Chondrocyte (in vitro differentiated cells): ENCODE results near the gene PMF1. TPM values are rescaled to one million over a fixed set of nuclear protein-coding genes. Genes with fewer than 3 reads are reported as not detected.
A peak's percentile ranks its signal among the peaks of the same experiment; 100 is the strongest.

ENCODE experiments used
- DNase-seq: peaks from one replicate; pipeline ENCODE4 v3.0.0; 2021; ENCODE audit warnings: mixed read lengths, low spot score
- H3K27ac Mint-ChIP-seq: one replicate; pipeline ENCODE4 v1.8.0; 2021; ENCODE audit warnings: mild to moderate bottlenecking, moderate library complexity, mixed read lengths; ENCODE audit not compliant: unreplicated experiment
- H3K27me3 Mint-ChIP-seq: 2 replicates; pipeline ENCODE4 v1.8.0; 2021; ENCODE audit warnings: low read depth, mixed read lengths
- H3K36me3 Mint-ChIP-seq: 2 replicates; pipeline ENCODE4 v1.8.0; 2021; ENCODE audit warnings: low read depth, mixed read lengths
- H3K4me1 Mint-ChIP-seq: 2 replicates; pipeline ENCODE4 v1.8.0; 2021; ENCODE audit warnings: low read depth, mild to moderate bottlenecking, mixed read lengths
- H3K4me3 Mint-ChIP-seq: one replicate; pipeline ENCODE4 v1.8.0; 2021; ENCODE audit warnings: mild to moderate bottlenecking, moderate library complexity, mixed read lengths; ENCODE audit not compliant: unreplicated experiment
- H3K9me3 Mint-ChIP-seq: 2 replicates; pipeline ENCODE4 v1.8.0; 2021; ENCODE audit warnings: low read depth, mixed read lengths
- total RNA-seq: library from RNA; stranded (reverse); gene quantifications from 3 replicates; pipeline ENCODE4 v1.2.1, GENCODE V29; 2021
- TF ChIP-seq, protein P1 (sequence below): fragments of 200-600 bp; sonication (generic); IDR thresholded peaks from 2 replicates; pipeline ENCODE4 v1.5.0; 2021; ENCODE audit warnings: antibody characterized with exemption, mild to moderate bottlenecking, moderate library complexity

Gene PMF1
- total RNA-seq, 1 donor from 2014 or later = 38.6 TPM

GRCh38 chr1:156286061-156286460, 73.3 kb downstream of the PMF1 start:
- DNase-seq = peak; percentile 72
- no peak overlapping the region for H3K4me3 Mint-ChIP-seq
- no peak overlapping the region for H3K27ac Mint-ChIP-seq
- peaks cover 2% of the 10 kb centered on the region for H3K36me3 Mint-ChIP-seq
- H3K9me3 Mint-ChIP-seq = no peaks in the 10 kb centered on the region
- H3K27me3 Mint-ChIP-seq = no peaks in the 10 kb centered on the region
- TF ChIP-seq, protein P1, sequence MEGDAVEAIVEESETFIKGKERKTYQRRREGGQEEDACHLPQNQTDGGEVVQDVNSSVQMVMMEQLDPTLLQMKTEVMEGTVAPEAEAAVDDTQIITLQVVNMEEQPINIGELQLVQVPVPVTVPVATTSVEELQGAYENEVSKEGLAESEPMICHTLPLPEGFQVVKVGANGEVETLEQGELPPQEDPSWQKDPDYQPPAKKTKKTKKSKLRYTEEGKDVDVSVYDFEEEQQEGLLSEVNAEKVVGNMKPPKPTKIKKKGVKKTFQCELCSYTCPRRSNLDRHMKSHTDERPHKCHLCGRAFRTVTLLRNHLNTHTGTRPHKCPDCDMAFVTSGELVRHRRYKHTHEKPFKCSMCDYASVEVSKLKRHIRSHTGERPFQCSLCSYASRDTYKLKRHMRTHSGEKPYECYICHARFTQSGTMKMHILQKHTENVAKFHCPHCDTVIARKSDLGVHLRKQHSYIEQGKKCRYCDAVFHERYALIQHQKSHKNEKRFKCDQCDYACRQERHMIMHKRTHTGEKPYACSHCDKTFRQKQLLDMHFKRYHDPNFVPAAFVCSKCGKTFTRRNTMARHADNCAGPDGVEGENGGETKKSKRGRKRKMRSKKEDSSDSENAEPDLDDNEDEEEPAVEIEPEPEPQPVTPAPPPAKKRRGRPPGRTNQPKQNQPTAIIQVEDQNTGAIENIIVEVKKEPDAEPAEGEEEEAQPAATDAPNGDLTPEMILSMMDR = no peak
- peaks cover 38% of the 10 kb centered on the region for H3K4me1 Mint-ChIP-seq

Other genes starting within 250 kb of the PMF1 start
- 50.0 to 214 TPM (median 203 TPM) in 3 replicates for gene ARHGEF2, start 234.5 kb upstream of the PMF1 start, total RNA-seq
- 233 to 257 TPM (median 238 TPM) in 3 replicates for gene SSR2, start 192.1 kb upstream of the PMF1 start, total RNA-seq
- gene UBQLN4, start 159.2 kb upstream of the PMF1 start, total RNA-seq = 29.3 to 32.9 TPM (median 30.2 TPM) in 3 replicates
- gene LAMTOR2, start 158.2 kb upstream of the PMF1 start, total RNA-seq = 55.0 to 58.8 TPM (median 56.6 TPM) in 3 replicates
- gene RAB25, start 151.8 kb upstream of the PMF1 start, total RNA-seq = not detected in 3 replicates
- gene MEX3A, start 130.5 kb upstream of the PMF1 start, total RNA-seq = 11.7 to 12.7 TPM (median 12.0 TPM) in 3 replicates
- gene LMNA, start 98.3 kb upstream of the PMF1 start, total RNA-seq = 641 to 675 TPM (median 641 TPM) in 3 replicates
- 1.6 to 2.5 TPM (median 2.0 TPM) in 3 replicates for gene SEMA4A, start 59.4 kb upstream of the PMF1 start, total RNA-seq
- 13.4 to 17.5 TPM (median 17.2 TPM) in 3 replicates for gene SLC25A44, start 18.9 kb upstream of the PMF1 start, total RNA-seq
- gene BGLAP, start 29.2 kb downstream of the PMF1 start, total RNA-seq = 0.82 TPM in 1 of 3 replicates, not detected in the others
- 4.9 to 6.9 TPM (median 4.9 TPM) in 3 replicates for gene PAQR6, start 35.0 kb downstream of the PMF1 start, total RNA-seq
- gene SMG5, start 69.8 kb downstream of the PMF1 start, total RNA-seq = 65.9 to 76.1 TPM (median 73.5 TPM) in 3 replicates
- gene TMEM79, start 71.3 kb downstream of the PMF1 start, total RNA-seq = 1.7 to 3.1 TPM (median 2.5 TPM) in 3 replicates
- gene GLMP, start 82.7 kb downstream of the PMF1 start, total RNA-seq = 68.1 to 76.9 TPM (median 71.4 TPM) in 3 replicates
- not detected in 3 replicates for gene VHLL, start 86.3 kb downstream of the PMF1 start, total RNA-seq
- 159 to 204 TPM (median 161 TPM) in 3 replicates for gene CCT3, start 125.3 kb downstream of the PMF1 start, total RNA-seq
- not detected in 3 replicates for gene TSACC, start 125.5 kb downstream of the PMF1 start, total RNA-seq
- gene RHBG, start 156.2 kb downstream of the PMF1 start, total RNA-seq = not detected in 3 replicates